H9 (cell line): Measurements from ENCODE around the gene KIF16B. TPM values are rescaled to one million over a fixed set of nuclear protein-coding genes. Genes with fewer than 3 reads are reported as not detected.

ENCODE experiments used
- DNase-seq: peaks from one replicate; pipeline ENCODE4 v3.0.0-alpha.2; 2017
- H2AFZ ChIP-seq: one replicate; pipeline ENCODE4 v1.6.1; 2013; ENCODE audit warnings: mild to moderate bottlenecking, low read length, control low read depth, moderate library complexity
- H2AK5ac ChIP-seq: 2 replicates; pipeline ENCODE4 v1.6.1; 2013; ENCODE audit warnings: low read length, control low read depth, mixed read lengths; ENCODE audit not compliant: insufficient read length
- H2BK120ac ChIP-seq: one replicate; pipeline ENCODE4 v1.6.1; 2013; ENCODE audit warnings: low read depth, mild to moderate bottlenecking, low read length, control low read depth, inconsistent platforms; ENCODE audit not compliant: poor library complexity, severe bottlenecking
- H2BK12ac ChIP-seq: 2 replicates; pipeline ENCODE4 v1.6.1; 2013; ENCODE audit warnings: low read length, control low read depth, mixed read lengths, low read depth; ENCODE audit not compliant: insufficient read length
- H2BK15ac ChIP-seq: 2 replicates; pipeline ENCODE4 v1.6.1; 2013; ENCODE audit warnings: low read depth, low read length, control low read depth
- H2BK20ac ChIP-seq: one replicate; pipeline ENCODE4 v1.6.1; 2013; ENCODE audit warnings: low read depth, mild to moderate bottlenecking, low read length, control low read depth, inconsistent platforms; ENCODE audit not compliant: poor library complexity, severe bottlenecking
- H2BK5ac ChIP-seq: 2 replicates; pipeline ENCODE4 v1.6.1; 2013; ENCODE audit warnings: low read length, control low read depth, mixed read lengths; ENCODE audit not compliant: insufficient read length
- H3K14ac ChIP-seq: 2 replicates; pipeline ENCODE4 v1.6.1; 2013; ENCODE audit warnings: low read length, control low read depth; ENCODE audit not compliant: insufficient read depth
- H3K18ac ChIP-seq: 2 replicates; pipeline ENCODE4 v1.6.1; 2013; ENCODE audit warnings: low read depth, mild to moderate bottlenecking, mixed read lengths, low read length, control low read depth; ENCODE audit not compliant: insufficient read length
- H3K23ac ChIP-seq: 2 replicates; pipeline ENCODE4 v1.6.1; 2013; ENCODE audit warnings: low read length, control low read depth, mixed read lengths, low read depth; ENCODE audit not compliant: insufficient read length
- H3K23me2 ChIP-seq: 2 replicates; pipeline ENCODE4 v1.6.1; 2013; ENCODE audit warnings: low read depth, mild to moderate bottlenecking, mixed read lengths, low read length, control low read depth; ENCODE audit not compliant: insufficient read length, poor library complexity, severe bottlenecking
- H3K27ac ChIP-seq: 2 replicates; pipeline ENCODE4 v1.5.1; 2013; ENCODE audit warnings: low read length, control low read depth, mixed read lengths, low read depth; ENCODE audit not compliant: insufficient read length
- H3K27me3 ChIP-seq: 2 replicates; pipeline ENCODE4 v1.6.1; 2013; ENCODE audit warnings: low read length, control low read depth, inconsistent platforms; ENCODE audit not compliant: insufficient read depth
- H3K4ac ChIP-seq: 2 replicates; pipeline ENCODE4 v1.6.1; 2013; ENCODE audit warnings: low read depth, mild to moderate bottlenecking, control low read depth, inconsistent platforms, low read length, moderate library complexity
- H3K4me1 ChIP-seq: 2 replicates; pipeline ENCODE4 v1.6.1; 2013; ENCODE audit warnings: low read length, control low read depth, inconsistent platforms; ENCODE audit not compliant: insufficient read depth
- H3K4me2 ChIP-seq: 2 replicates; pipeline ENCODE4 v1.6.1; 2013; ENCODE audit warnings: low read length, control low read depth, mixed read lengths; ENCODE audit not compliant: insufficient read length, insufficient read depth
- H3K56ac ChIP-seq: 2 replicates; pipeline ENCODE4 v1.6.1; 2013; ENCODE audit warnings: low read depth, mild to moderate bottlenecking, mixed read lengths, low read length, control low read depth; ENCODE audit not compliant: insufficient read length
- H3K79me1 ChIP-seq: 2 replicates; pipeline ENCODE4 v1.6.1; 2013; ENCODE audit warnings: low read depth, mild to moderate bottlenecking, moderate library complexity, low read length, control low read depth, inconsistent platforms; ENCODE audit not compliant: insufficient read depth, poor library complexity, severe bottlenecking
- H3K79me2 ChIP-seq: 2 replicates; pipeline ENCODE4 v1.6.1; 2013; ENCODE audit warnings: low read length, control low read depth, inconsistent platforms; ENCODE audit not compliant: insufficient read depth
- H3K9ac ChIP-seq: 2 replicates; pipeline ENCODE4 v1.6.1; 2013; ENCODE audit warnings: low read length, control low read depth, mixed read lengths; ENCODE audit not compliant: insufficient read length; ENCODE audit errors: extremely low read depth
- H3K9me3 ChIP-seq: one replicate; pipeline ENCODE4 v1.6.1; 2013; ENCODE audit warnings: low read depth, low read length, inconsistent platforms; ENCODE audit not compliant: control insufficient read depth
- H3T11ph ChIP-seq: one replicate; pipeline ENCODE4 v1.6.1; 2013; ENCODE audit warnings: mild to moderate bottlenecking, low read length, control low read depth, inconsistent platforms
- H4K20me1 ChIP-seq: one replicate; pipeline ENCODE4 v1.6.1; 2013; ENCODE audit not compliant: control insufficient read depth, insufficient read length, insufficient read depth
- H4K5ac ChIP-seq: 2 replicates; pipeline ENCODE4 v1.6.1; 2013; ENCODE audit warnings: low read depth, mild to moderate bottlenecking, mixed read lengths, low read length, control low read depth; ENCODE audit not compliant: insufficient read length
- H4K8ac ChIP-seq: replicated peaks from 2 replicates; pipeline ENCODE4 v1.6.1; 2013; ENCODE audit warnings: low read length, control low read depth, mixed read lengths, low read depth; ENCODE audit not compliant: insufficient read length
- H4K91ac ChIP-seq: 2 replicates; pipeline ENCODE4 v1.6.1; 2013; ENCODE audit warnings: low read depth, mild to moderate bottlenecking, moderate library complexity, mixed read lengths, low read length, control low read depth; ENCODE audit not compliant: insufficient read length
- H3K27ac Mint-ChIP-seq, 3 experiments: 2 replicates in 2 of 3; 3 replicates in 1 of 3; pipeline ENCODE4 v1.8.0; 2020 to 2021; ENCODE audit warnings: mixed read lengths in 3 of 3, mild to moderate bottlenecking in 1 of 3, moderate library complexity in 1 of 3
- H3K27me3 Mint-ChIP-seq: 2 replicates; pipeline ENCODE4 v1.8.0; 2021; ENCODE audit warnings: low read depth, mild to moderate bottlenecking, moderate library complexity, mixed read lengths
- H3K36me3 Mint-ChIP-seq, 3 experiments: 2 replicates in 2 of 3; 3 replicates in 1 of 3; pipeline ENCODE4 v1.8.0; 2020 to 2021; ENCODE audit warnings: low read depth in 3 of 3, mixed read lengths in 3 of 3; ENCODE audit not compliant: insufficient read depth in 1 of 3
- H3K4me1 Mint-ChIP-seq, 2 experiments: 2 replicates each; pipeline ENCODE4 v1.8.0; 2020; ENCODE audit warnings: mixed read lengths in 2 of 2
- H3K4me3 Mint-ChIP-seq, 2 experiments: 2 replicates in 1 of 2; 3 replicates in 1 of 2; pipeline ENCODE4 v1.8.0; 2020 to 2021; ENCODE audit warnings: mild to moderate bottlenecking in 2 of 2, mixed read lengths in 2 of 2, moderate library complexity in 1 of 2
- H3K9me3 Mint-ChIP-seq, 2 experiments: 2 replicates in 1 of 2; 3 replicates in 1 of 2; pipeline ENCODE4 v1.8.0; 2020; ENCODE audit warnings: mild to moderate bottlenecking in 2 of 2, mixed read lengths in 2 of 2, moderate library complexity in 1 of 2
- WGBS: extraction: QIAGEN DNeasy Blood & Tissue Kit; methylation state at CpG from one replicate; pipeline ENCODE4 v1.1.7; 2013; ENCODE audit warnings: missing lambda C conversion rate, low lambda C conversion rate, mixed read lengths; ENCODE audit not compliant: insufficient read length; ENCODE audit errors: extremely low coverage; 5-methylcytosine and 5-hydroxymethylcytosine counted together
- total RNA-seq: library from RNA; stranded (reverse); gene quantifications from 2 replicates; pipeline ENCODE4 v1.2.1, GENCODE V29; 2021
- TF ChIP-seq, protein P1 (sequence below): fragments of 200-600 bp; sonication (generic); conservative IDR thresholded peaks from 3 replicates; pipeline ENCODE4 v1.8.0; 2021; ENCODE audit warnings: antibody characterized with exemption, mild to moderate bottlenecking

The KIF16B gene
- total RNA-seq, 1 experiment from 2014 or later = 7.4 TPM

- H3K9me3 ChIP-seq = no peaks in the 10 kb centered on the region
- no peaks in the 10 kb centered on the region for H4K20me1 ChIP-seq
- H3K23me2 ChIP-seq = no peaks in the 10 kb centered on the region
- no peak for DNase-seq
- no peak overlapping the region for H3K27ac Mint-ChIP-seq
- H3K14ac ChIP-seq = no peak overlapping the region
- TF ChIP-seq, protein P1, sequence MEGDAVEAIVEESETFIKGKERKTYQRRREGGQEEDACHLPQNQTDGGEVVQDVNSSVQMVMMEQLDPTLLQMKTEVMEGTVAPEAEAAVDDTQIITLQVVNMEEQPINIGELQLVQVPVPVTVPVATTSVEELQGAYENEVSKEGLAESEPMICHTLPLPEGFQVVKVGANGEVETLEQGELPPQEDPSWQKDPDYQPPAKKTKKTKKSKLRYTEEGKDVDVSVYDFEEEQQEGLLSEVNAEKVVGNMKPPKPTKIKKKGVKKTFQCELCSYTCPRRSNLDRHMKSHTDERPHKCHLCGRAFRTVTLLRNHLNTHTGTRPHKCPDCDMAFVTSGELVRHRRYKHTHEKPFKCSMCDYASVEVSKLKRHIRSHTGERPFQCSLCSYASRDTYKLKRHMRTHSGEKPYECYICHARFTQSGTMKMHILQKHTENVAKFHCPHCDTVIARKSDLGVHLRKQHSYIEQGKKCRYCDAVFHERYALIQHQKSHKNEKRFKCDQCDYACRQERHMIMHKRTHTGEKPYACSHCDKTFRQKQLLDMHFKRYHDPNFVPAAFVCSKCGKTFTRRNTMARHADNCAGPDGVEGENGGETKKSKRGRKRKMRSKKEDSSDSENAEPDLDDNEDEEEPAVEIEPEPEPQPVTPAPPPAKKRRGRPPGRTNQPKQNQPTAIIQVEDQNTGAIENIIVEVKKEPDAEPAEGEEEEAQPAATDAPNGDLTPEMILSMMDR = no peak
- H2BK120ac ChIP-seq = no peak overlapping the region
- H2BK12ac ChIP-seq = no peak overlapping the region
- no peak overlapping the region for H3K56ac ChIP-seq
- no peak overlapping the region for H3K27ac ChIP-seq
- no peak overlapping the region for H4K8ac ChIP-seq
- H3K79me2 ChIP-seq = no peaks in the 10 kb centered on the region
- no peaks in the 10 kb centered on the region for H3K9me3 Mint-ChIP-seq
- no peak overlapping the region for H4K91ac ChIP-seq
- H3K23ac ChIP-seq = no peak overlapping the region
- H3K27me3 ChIP-seq = no peaks in the 10 kb centered on the region
- no peak overlapping the region for H3K4me3 Mint-ChIP-seq
- no peaks in the 10 kb centered on the region for H3K27me3 Mint-ChIP-seq
- H3K4ac ChIP-seq = no peak overlapping the region
- H2AK5ac ChIP-seq = no peak overlapping the region
- H2BK5ac ChIP-seq = no peak overlapping the region
- no peak overlapping the region for H2AFZ ChIP-seq
- peaks cover 8 to 13% of the 10 kb centered on the region in 2 experiments for H3K4me1 Mint-ChIP-seq
- H3K36me3 Mint-ChIP-seq = peaks cover 0 to 6% (median 4%) of the 10 kb centered on the region in 3 experiments; a peak in 4 of 7 replicates
- WGBS = no CpG with 5 or more reads among the region's 14 CpGs
- H4K5ac ChIP-seq = no peak overlapping the region
- H3K18ac ChIP-seq = no peak overlapping the region
- H3K4me2 ChIP-seq = no peak overlapping the region
- H3K4me1 ChIP-seq = no peaks in the 10 kb centered on the region
- H2BK15ac ChIP-seq = no peak overlapping the region
- H3K9ac ChIP-seq = no peak overlapping the region
- H2BK20ac ChIP-seq = no peak overlapping the region
- no peaks in the 10 kb centered on the region for H3K79me1 ChIP-seq
- no peak overlapping the region for H3T11ph ChIP-seq
These were observed 255.5 kb downstream of the KIF16B start for GRCh38 chr20:16317445-16318362.
